ENCODE data around the gene RAB11FIP4.

RAB11FIP4 gene

DNA sequence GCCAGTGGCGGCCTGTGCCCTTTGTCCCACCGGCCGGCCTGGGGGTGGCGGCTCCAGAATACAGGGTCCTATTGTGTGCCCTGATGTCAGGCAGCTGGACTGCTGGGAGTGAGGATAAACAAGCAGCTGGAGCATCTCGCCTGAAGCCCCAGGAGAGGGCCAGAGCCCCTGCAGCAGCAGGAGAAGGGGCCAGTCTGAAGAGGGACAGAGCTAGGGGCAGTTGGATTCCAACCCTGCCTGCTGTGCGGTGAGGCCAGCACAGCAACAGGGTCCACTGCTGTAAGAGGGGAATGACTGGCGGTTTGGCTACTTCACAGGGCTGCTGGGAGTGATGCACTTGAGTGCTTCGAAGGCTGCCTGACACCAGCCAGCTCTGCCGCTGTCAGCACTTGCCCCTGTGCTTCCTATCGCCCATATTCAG is 25.0 kb downstream of the RAB11FIP4 start:
- no peak overlapping the region for H3K27ac Mint-ChIP-seq (ENCODE audit: low read depth)
- no peak for DNase-seq (ENCODE audit: low spot score in 2 of 2)
- no peak overlapping the region for H3K4me3 Mint-ChIP-seq
- H3K36me3 Mint-ChIP-seq (ENCODE audit: insufficient read depth), result peaks cover 2% of the 10 kb centered on the region
- no peak for ATAC-seq (replicated peaks; ENCODE audit: extremely low read depth, poor library complexity, severe bottlenecking)
- H3K4me1 Mint-ChIP-seq, result no peaks in the 10 kb centered on the region
- no peaks in the 10 kb centered on the region for H3K27me3 Mint-ChIP-seq
- no peaks in the 10 kb centered on the region for H3K9me3 Mint-ChIP-seq

DNA sequence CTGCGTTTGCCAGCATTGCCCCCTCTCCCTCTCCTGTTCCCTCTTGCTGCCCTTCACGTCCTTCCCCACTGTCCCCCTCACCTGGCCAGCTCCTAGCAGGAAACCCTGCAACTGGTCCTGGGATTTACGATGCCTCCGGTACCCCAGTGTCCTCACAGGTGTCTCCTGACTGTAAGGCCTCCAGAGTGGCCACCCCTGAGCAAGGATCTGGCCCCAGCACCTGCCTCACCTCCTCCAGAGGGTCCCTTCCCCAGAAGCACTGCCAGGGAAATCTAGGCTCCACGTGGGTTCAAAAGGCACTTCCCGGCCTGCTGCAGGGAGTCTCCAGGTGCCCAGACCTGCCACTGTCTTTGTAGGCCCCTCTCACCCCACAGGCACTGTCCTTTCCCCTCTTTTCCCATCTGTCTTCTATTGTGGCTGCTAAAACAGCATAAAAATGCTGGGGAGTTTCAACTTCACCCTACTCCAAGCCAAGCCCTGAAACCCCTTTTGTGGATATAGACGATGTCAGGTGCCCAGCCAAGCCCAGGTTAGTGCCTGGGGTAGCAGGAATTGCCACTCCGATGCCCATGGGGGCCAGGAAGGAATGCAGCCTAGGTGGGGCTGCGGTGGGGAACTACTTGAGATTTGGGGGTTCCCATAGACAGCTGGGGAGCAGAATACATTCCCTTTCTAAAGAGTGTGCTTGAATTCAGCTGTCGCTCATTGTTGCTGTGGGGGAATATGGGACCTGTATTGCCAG is 25.7 kb downstream of the RAB11FIP4 start:
- Mint-ChIP-seq H3K27ac (ENCODE audit: low read depth) (no peak overlapping the region), H3K9me3 (no peaks in the 10 kb centered on the region), H3K4me1 (no peaks in the 10 kb centered on the region), H3K4me3 (no peak overlapping the region), H3K36me3 (ENCODE audit: insufficient read depth) (peaks cover 2% of the 10 kb centered on the region), H3K27me3 (peaks cover 4% of the 10 kb centered on the region)
- DNase-seq (ENCODE audit: low spot score in 2 of 2) (no peak), ATAC-seq (replicated peaks; ENCODE audit: extremely low read depth, poor library complexity, severe bottlenecking) (no peak)

DNA sequence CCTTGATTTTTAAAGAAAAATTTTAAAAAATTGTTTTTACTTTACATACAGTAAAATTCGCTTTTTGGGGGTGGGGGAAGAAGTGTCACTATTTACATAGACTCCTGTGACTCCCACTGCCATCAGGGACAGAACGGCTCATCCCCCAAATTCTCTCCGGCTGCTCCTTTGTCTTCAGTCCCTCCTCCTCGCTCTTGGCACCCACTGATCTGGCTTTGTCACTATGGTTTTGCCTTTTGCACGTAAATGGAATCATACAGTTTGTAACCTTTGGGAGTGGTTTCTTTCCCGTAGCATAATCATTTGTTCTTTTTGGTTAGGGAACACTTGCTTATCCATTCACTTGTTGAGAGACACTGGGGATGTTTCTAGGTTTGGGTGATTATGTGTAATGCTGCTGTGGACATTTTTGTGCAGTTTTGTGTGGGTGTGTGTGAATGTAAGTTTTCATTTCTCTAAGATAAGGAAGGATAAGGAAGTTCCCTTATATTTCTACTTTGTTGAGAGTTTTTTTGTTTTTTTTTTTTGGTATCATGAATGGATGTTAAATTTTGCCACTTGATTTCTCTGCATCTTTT is 27.4 kb downstream of the RAB11FIP4 start:
- Mint-ChIP-seq H3K9me3 (no peaks in the 10 kb centered on the region), H3K36me3 (ENCODE audit: insufficient read depth) (peaks cover 2% of the 10 kb centered on the region), H3K27ac (ENCODE audit: low read depth) (no peak overlapping the region), H3K4me3 (no peak overlapping the region), H3K27me3 (peaks cover 20% of the 10 kb centered on the region), H3K4me1 (no peaks in the 10 kb centered on the region)
- ATAC-seq (replicated peaks; ENCODE audit: extremely low read depth, poor library complexity, severe bottlenecking) (no peak), DNase-seq (ENCODE audit: low spot score in 2 of 2) (no peak)

DNA sequence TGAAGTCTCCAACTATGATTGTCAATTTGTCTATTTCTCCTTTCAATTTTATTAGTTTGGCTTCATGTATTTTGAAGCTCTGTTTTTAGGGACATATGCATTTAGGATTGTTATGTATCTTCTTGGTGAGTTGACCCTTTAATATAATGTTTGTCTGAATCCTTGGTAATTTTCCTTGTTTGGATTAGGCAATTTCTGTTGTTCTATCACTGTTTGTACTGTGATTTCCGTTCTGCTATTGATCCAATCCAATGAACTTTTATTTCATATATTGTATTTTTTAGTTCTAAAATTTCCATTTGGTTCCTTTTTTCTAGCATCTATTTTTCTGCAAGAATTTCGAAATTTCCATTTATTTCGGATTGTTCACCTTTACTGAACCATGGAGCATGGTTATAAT is 31.0 kb downstream of the RAB11FIP4 start:
- H3K4me1 Mint-ChIP-seq, result no peaks in the 10 kb centered on the region

DNA sequence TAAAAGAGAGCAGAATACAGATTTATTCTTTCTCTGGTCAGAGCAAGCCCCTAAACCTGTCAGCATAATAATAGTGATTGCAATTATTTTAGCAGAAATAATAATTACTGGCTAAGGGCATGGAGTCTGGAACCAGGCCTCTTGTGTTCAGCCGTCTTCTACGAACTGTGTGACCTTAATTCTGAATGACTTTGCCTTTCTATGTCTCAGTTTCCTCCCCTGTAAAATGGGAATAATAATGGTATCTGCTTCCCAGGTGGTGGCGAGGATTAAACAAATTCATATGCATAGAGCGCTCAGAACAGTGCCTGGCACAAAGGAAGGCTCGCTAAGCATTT is 33.4 kb downstream of the RAB11FIP4 start:
- Mint-ChIP-seq H3K4me3 (no peak overlapping the region), H3K27me3 (peaks cover 59% of the 10 kb centered on the region), H3K36me3 (ENCODE audit: insufficient read depth) (peaks cover 2% of the 10 kb centered on the region), H3K9me3 (no peaks in the 10 kb centered on the region), H3K27ac (ENCODE audit: low read depth) (no peak overlapping the region), H3K4me1 (no peaks in the 10 kb centered on the region)
- DNase-seq (ENCODE audit: low spot score in 2 of 2) (no peak), ATAC-seq (replicated peaks; ENCODE audit: extremely low read depth, poor library complexity, severe bottlenecking) (no peak)

More for the DNA sequence above, 31.0 kb downstream of the RAB11FIP4 start:
- no peak for DNase-seq (ENCODE audit: low spot score in 2 of 2)
- no peaks in the 10 kb centered on the region for H3K9me3 Mint-ChIP-seq
- ATAC-seq (replicated peaks; ENCODE audit: extremely low read depth, poor library complexity, severe bottlenecking), result no peak
- H3K27me3 Mint-ChIP-seq, result peaks cover 40% of the 10 kb centered on the region
- H3K36me3 Mint-ChIP-seq (ENCODE audit: insufficient read depth), result peaks cover 2% of the 10 kb centered on the region
- H3K4me3 Mint-ChIP-seq, result no peak overlapping the region
- H3K27ac Mint-ChIP-seq (ENCODE audit: low read depth), result no peak overlapping the region

DNA sequence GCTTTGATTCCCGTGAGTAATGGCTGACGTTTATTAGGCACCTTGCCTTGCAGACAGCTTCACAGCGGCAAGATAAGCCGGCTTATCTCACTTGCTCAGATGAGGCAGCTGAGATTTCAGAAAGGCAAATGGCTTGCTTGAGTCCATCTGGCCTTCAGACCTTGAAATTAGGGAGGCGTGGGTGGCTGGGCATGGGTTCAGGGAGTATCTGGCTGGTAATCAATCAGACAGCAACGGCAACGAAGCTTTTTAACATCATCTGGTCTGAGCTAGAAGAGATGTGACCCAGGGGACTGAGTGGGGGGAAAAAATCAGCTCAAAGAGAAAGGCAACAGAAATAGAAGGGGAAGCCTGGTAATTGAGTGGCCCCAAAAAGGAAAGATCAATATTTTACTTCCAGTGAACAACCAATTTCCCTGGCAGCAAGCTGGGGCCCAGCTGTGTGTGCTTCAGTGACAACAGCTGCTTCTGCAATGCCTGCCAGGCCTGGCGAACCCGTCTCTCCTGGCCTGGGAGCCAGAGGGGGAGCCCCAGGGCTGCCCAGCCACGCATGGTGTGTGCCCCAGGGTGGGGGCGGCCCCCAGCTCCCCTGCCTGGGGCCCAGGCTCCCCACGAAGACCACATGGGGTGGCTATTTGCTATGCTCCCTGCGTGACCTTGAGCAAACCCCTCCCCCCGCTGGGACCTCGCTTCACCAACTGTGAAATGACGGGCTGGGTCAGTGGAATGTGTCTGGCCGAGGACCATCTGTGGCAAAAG is 34.0 kb downstream of the RAB11FIP4 start:
- Mint-ChIP-seq H3K4me1 (no peaks in the 10 kb centered on the region), H3K27ac (ENCODE audit: low read depth) (no peak overlapping the region), H3K9me3 (no peaks in the 10 kb centered on the region), H3K27me3 (peaks cover 64% of the 10 kb centered on the region), H3K4me3 (no peak overlapping the region), H3K36me3 (ENCODE audit: insufficient read depth) (no peaks in the 10 kb centered on the region)
- no peak for DNase-seq (ENCODE audit: low spot score in 2 of 2)
- no peak for ATAC-seq (replicated peaks; ENCODE audit: extremely low read depth, poor library complexity, severe bottlenecking)

DNA sequence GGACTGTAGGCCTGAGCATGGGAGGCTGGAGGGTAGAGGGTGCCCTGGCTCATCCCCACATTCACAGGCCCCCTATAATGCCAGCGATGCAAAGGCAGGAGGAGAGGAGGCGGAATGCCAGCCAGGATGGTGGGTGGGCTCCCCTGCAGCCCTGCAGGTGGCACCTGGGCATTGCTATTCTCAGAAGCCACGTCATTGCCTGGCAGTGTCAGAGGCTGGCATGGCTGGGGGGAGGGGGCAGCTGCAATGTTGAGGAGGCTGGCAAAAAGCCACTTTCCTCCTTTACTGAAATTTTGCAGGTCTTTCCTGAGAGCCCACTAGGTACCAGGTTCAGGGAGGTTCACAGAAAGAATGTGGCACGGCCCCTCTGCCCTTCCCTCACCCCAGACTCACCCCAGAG is 36.2 kb downstream of the RAB11FIP4 start:
- Mint-ChIP-seq H3K9me3 (no peaks in the 10 kb centered on the region), H3K27ac (ENCODE audit: low read depth) (no peak overlapping the region), H3K36me3 (ENCODE audit: insufficient read depth) (no peaks in the 10 kb centered on the region), H3K4me1 (peaks cover 2% of the 10 kb centered on the region), H3K27me3 (peaks cover 64% of the 10 kb centered on the region), H3K4me3 (no peak overlapping the region)
- DNase-seq (ENCODE audit: low spot score in 2 of 2), result no peak
- no peak for ATAC-seq (replicated peaks; ENCODE audit: extremely low read depth, poor library complexity, severe bottlenecking)

DNA sequence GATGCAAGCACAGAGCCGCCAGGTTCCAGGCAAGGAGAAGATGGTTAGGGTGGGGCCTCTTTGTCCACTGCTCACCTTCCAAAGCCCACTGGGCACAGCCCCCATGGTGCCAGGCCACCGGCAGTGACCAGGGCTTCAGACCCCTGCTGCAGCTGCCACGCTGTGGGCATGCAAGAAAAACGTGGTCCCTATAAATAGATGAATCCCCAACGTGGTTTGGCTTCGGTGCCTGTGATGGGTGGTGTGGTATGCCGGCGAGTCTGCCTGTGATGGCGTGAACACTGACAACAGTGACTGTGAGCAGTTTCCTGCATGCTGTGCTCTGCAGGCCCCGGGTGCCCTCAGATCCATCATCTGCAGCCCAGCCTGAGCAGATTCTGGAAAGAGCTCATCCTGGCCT is 36.6 kb downstream of the RAB11FIP4 start:
- Mint-ChIP-seq H3K27me3 (peaks cover 60% of the 10 kb centered on the region), H3K9me3 (no peaks in the 10 kb centered on the region), H3K27ac (ENCODE audit: low read depth) (no peak overlapping the region), H3K4me1 (peaks cover 6% of the 10 kb centered on the region), H3K4me3 (no peak overlapping the region), H3K36me3 (ENCODE audit: insufficient read depth) (no peaks in the 10 kb centered on the region)
- DNase-seq (ENCODE audit: low spot score in 2 of 2), result no peak
- no peak for ATAC-seq (replicated peaks; ENCODE audit: extremely low read depth, poor library complexity, severe bottlenecking)

DNA sequence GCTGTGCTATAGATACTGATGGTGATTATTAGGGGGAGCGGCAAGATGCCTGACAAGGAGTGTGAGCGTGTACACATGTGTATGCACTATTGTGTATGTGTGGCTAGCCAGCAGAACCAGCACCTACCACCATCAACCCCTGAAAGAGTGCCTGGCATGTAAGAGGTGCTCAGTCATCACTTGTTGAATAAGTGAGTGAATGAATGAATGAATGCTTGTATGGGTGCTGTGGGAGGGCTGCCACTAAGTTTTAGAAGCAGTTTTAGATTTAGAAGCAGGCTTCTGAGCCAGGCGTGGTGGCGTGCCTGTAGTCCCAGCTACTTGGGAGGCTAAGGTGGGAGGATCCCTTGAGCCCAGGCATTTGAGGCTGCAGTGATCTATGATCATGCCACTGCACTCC is 37.0 kb downstream of the RAB11FIP4 start:
- Mint-ChIP-seq H3K4me3 (no peak overlapping the region), H3K9me3 (no peaks in the 10 kb centered on the region), H3K4me1 (peaks cover 10% of the 10 kb centered on the region), H3K27ac (ENCODE audit: low read depth) (no peak overlapping the region), H3K36me3 (ENCODE audit: insufficient read depth) (no peaks in the 10 kb centered on the region), H3K27me3 (peaks cover 56% of the 10 kb centered on the region)
- no peak for ATAC-seq (replicated peaks; ENCODE audit: extremely low read depth, poor library complexity, severe bottlenecking)
- no peak for DNase-seq (ENCODE audit: low spot score in 2 of 2)

DNA sequence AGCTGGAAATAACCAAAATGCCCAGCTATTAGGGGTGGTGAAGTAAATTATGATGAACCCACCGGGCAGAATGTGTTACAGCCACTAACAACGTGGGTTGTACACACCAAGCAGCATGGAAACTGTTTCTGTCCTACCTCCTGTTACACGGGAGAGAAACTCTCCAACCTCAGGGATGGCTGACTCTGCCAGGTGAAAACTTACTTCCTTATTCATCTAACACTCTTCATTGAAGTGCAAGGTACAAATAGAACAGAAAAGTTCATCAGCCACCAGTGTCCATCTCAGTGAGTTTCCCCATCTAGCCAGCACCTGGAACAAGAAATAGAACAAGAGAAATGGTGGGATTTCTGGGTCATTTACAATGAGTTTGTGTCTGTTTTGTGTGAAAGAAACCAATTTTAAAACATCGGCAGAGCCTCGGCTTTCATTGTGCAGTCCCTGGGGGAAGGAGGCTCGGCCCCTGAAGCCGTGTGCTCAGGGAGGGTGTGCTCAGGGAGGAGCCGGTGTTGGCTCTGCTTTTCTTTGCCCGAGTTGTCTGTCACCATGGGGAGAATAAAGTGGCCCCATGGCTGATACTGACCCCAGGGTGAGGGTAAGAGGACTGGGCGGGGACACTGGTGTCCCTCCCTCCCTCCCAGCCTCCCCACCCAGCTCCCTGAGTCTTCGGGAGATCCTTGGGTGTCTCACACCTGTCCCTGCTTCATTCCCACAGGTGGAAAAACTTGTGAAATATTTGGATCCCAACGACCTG is 39.8 kb downstream of the RAB11FIP4 start:
- Mint-ChIP-seq H3K27ac (ENCODE audit: low read depth) (no peak overlapping the region), H3K27me3 (peaks cover 32% of the 10 kb centered on the region), H3K4me3 (no peak overlapping the region), H3K4me1 (peaks cover 10% of the 10 kb centered on the region), H3K9me3 (no peaks in the 10 kb centered on the region), H3K36me3 (ENCODE audit: insufficient read depth) (no peaks in the 10 kb centered on the region)
- DNase-seq (ENCODE audit: low spot score in 2 of 2), result no peak
- no peak for ATAC-seq (replicated peaks; ENCODE audit: extremely low read depth, poor library complexity, severe bottlenecking)

DNA sequence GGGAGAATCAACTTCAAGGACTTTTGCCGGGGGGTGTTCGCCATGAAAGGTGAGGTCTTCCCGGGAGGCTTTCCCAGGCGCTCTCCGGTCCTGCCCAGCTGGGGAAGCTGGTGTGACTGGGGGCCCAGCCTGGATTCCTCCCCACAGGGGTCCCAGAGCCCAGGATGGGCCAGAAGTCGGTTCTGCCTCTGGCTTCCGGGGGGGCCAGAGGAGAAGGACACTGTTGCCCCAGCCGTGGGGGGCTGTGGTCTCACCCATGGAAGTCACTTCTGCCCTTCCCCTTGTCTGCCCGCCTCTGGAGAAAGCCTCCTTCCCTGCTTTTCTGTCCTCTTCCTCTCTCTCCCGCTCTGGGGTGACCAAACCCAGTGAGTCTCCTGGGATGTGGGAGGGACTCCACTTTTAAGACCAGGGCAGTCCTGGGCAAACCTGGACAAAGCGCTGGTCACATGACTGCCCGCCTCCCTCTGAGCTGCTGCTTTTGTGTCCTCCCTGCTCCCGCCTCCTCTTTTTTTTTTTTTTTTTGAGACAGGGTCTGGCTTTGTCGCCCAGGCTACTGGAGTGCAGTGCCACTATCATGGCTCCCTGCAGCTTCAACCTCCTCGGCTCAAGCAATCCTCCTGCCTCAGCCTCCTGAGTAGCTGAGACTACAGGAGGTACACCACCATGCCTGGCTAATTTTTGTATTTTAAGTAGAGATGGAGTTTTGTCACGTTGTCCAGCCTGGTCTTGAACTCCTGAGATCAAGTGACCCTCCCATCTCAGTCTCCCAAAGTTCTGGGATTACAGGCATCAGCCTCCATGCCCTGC is 40.6 kb downstream of the RAB11FIP4 start:
- ATAC-seq (replicated peaks; ENCODE audit: extremely low read depth, poor library complexity, severe bottlenecking), result no peak
- no peak for DNase-seq (ENCODE audit: low spot score in 2 of 2)
- Mint-ChIP-seq H3K27me3 (peaks cover 32% of the 10 kb centered on the region), H3K4me1 (peaks cover 10% of the 10 kb centered on the region), H3K9me3 (no peaks in the 10 kb centered on the region), H3K27ac (ENCODE audit: low read depth) (no peak overlapping the region), H3K4me3 (no peak overlapping the region), H3K36me3 (ENCODE audit: insufficient read depth) (no peaks in the 10 kb centered on the region)
